ENCODE measurements around the gene RNF227. TPM values are rescaled to one million over a fixed set of nuclear protein-coding genes. Genes with fewer than 3 reads are reported as not detected.

Gene RNF227
- total RNA-seq, 1 experiment from 2014 or later, result 0.83 TPM

- TF ChIP-seq, protein P1, sequence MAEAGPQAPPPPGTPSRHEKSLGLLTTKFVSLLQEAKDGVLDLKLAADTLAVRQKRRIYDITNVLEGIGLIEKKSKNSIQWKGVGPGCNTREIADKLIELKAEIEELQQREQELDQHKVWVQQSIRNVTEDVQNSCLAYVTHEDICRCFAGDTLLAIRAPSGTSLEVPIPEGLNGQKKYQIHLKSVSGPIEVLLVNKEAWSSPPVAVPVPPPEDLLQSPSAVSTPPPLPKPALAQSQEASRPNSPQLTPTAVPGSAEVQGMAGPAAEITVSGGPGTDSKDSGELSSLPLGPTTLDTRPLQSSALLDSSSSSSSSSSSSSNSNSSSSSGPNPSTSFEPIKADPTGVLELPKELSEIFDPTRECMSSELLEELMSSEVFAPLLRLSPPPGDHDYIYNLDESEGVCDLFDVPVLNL (CRISPR knock-in tag; IDR thresholded peaks at IDR 0.05; ENCODE audit: borderline replicate concordance, low read depth), result no peak
Observed at GRCh38 chr17:7889166-7889955, 26.7 kb downstream of the RNF227 start (continued).

GRCh38 chr17:7888184-7888920, 27.7 kb downstream of the RNF227 start, which contains the start of gene CHD3:
Gene CHD3 (plus strand): TSS chr17:7888789. CDS start chr17:7889001, 212 bp downstream.
- DNase-seq (ENCODE audit: low spot score) (no peak), ATAC-seq (peak; percentile 5; the same call in 1 of the 2 replicates)
- no peaks in the 10 kb centered on the region for H3K9me3 Mint-ChIP-seq
- no peak for TF ChIP-seq JAZF1 (CRISPR knock-in tag; IDR thresholded peaks at IDR 0.05)
- TF ChIP-seq, protein P2, sequence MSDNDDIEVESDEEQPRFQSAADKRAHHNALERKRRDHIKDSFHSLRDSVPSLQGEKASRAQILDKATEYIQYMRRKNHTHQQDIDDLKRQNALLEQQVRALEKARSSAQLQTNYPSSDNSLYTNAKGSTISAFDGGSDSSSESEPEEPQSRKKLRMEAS (CRISPR knock-in tag; IDR thresholded peaks at IDR 0.05), result 0 out of 2 replicates have a peak, but pooled peaks have one; percentile 2
- ChIA-PET POLR2A (interaction anchor here (0.5 kb wide), 1 partner anchor 24 kb away, joined by 4 read pairs; no protein-coding TSS in a partner anchor), CTCF (interaction anchor here (1.0 to 1.5 kb wide), 3 partner anchors 31 to 170 kb away, joined by 3 to 4 read pairs (median 3); partner anchors contain the start of gene NAA38)
- peaks cover 10% of the 10 kb centered on the region for H3K4me1 Mint-ChIP-seq
- H3K36me3 Mint-ChIP-seq, result no peaks in the 10 kb centered on the region; the same call in 1 of the 2 replicates
- no peak within 1 kb of the TSS for H3K27ac Mint-ChIP-seq
- H3K4me3 Mint-ChIP-seq, result no peak within 1 kb of the TSS
- H3K27me3 Mint-ChIP-seq (ENCODE audit: low read depth), result no peaks in the 10 kb centered on the region; the same call in 1 of the 2 replicates

- peak; percentile 79 for DNase-seq (ENCODE audit: low spot score)
- Mint-ChIP-seq H3K27me3 (ENCODE audit: low read depth) (no peaks in the 10 kb centered on the region; the same call in 1 of the 2 replicates), H3K9me3 (no peaks in the 10 kb centered on the region), H3K4me1 (peaks cover 10% of the 10 kb centered on the region), H3K27ac (no peak overlapping the region), H3K4me3 (no peak overlapping the region), H3K36me3 (no peaks in the 10 kb centered on the region; the same call in 1 of the 2 replicates)
- peak; percentile 87 for ATAC-seq
- ChIA-PET CTCF (interaction anchor here (1.0 to 1.5 kb wide), 2 partner anchors 159 to 170 kb away, joined by 3 to 4 read pairs; no protein-coding TSS in a partner anchor), POLR2A (no interaction called here)
- TF ChIP-seq ZNF396 (CRISPR knock-in tag; IDR thresholded peaks at IDR 0.05; ENCODE audit: borderline replicate concordance) (no peak), ETV6 (CRISPR knock-in tag; IDR thresholded peaks at IDR 0.05) (0 out of 2 replicates have a peak, but pooled peaks have one; percentile 46), ZNF281 (CRISPR knock-in tag; IDR thresholded peaks at IDR 0.05) (0 out of 2 replicates have a peak, but pooled peaks have one; percentile 21), NFATC4 (CRISPR knock-in tag; IDR thresholded peaks at IDR 0.05) (no peak), SP1 (CRISPR knock-in tag; conservative IDR thresholded peaks at IDR 0.05) (peak; percentile 51; the same call in 1 of the 2 replicates), ZNF138 (CRISPR knock-in tag; conservative IDR thresholded peaks at IDR 0.05) (no peak)
- TF ChIP-seq, protein P3, sequence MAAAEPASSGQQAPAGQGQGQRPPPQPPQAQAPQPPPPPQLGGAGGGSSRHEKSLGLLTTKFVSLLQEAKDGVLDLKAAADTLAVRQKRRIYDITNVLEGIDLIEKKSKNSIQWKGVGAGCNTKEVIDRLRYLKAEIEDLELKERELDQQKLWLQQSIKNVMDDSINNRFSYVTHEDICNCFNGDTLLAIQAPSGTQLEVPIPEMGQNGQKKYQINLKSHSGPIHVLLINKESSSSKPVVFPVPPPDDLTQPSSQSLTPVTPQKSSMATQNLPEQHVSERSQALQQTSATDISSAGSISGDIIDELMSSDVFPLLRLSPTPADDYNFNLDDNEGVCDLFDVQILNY (CRISPR knock-in tag; IDR thresholded peaks at IDR 0.05), result no peak
- TF ChIP-seq, protein P2 (CRISPR knock-in tag; IDR thresholded peaks at IDR 0.05), result 0 out of 2 replicates have a peak, but pooled peaks have one; percentile 16
- TF ChIP-seq, protein P1 (CRISPR knock-in tag; IDR thresholded peaks at IDR 0.05; ENCODE audit: borderline replicate concordance, low read depth), result no peak
- TF ChIP-seq, protein P4, sequence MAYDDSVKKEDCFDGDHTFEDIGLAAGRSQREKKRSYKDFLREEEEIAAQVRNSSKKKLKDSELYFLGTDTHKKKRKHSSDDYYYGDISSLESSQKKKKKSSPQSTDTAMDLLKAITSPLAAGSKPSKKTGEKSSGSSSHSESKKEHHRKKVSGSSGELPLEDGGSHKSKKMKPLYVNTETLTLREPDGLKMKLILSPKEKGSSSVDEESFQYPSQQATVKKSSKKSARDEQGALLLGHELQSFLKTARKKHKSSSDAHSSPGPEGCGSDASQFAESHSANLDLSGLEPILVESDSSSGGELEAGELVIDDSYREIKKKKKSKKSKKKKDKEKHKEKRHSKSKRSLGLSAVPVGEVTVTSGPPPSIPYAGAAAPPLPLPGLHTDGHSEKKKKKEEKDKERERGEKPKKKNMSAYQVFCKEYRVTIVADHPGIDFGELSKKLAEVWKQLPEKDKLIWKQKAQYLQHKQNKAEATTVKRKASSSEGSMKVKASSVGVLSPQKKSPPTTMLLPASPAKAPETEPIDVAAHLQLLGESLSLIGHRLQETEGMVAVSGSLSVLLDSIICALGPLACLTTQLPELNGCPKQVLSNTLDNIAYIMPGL (CRISPR knock-in tag; IDR thresholded peaks at IDR 0.05), result no peak
- TF ChIP-seq, protein P5, sequence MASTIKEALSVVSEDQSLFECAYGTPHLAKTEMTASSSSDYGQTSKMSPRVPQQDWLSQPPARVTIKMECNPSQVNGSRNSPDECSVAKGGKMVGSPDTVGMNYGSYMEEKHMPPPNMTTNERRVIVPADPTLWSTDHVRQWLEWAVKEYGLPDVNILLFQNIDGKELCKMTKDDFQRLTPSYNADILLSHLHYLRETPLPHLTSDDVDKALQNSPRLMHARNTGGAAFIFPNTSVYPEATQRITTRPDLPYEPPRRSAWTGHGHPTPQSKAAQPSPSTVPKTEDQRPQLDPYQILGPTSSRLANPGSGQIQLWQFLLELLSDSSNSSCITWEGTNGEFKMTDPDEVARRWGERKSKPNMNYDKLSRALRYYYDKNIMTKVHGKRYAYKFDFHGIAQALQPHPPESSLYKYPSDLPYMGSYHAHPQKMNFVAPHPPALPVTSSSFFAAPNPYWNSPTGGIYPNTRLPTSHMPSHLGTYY (CRISPR knock-in tag; IDR thresholded peaks at IDR 0.05), result no peak
Observed at GRCh38 chr17:7887482-7888183, 28.5 kb downstream of the RNF227 start.
